ENCODE results near the gene CABLES1.

DNA sequence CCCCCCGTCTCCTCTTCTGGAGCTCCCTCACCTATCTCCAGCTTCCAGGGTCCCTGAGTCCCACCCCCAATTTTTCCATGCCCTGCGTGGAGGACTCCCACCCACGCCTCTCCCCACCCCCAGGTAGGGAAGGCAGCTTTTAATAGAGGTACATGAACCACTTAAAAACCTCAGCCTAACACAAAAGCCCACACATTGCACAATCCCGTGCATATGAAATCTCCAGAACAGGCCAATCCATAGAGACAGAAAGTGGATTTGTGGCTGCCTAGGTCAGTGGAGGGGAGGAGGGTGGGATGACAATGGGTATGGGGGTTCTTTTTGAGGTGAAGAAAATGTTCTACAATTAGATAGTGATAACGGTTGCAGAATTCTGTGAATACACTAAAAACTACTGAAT is 145.6 kb downstream of the CABLES1 start:
- TF ChIP-seq, protein P1, sequence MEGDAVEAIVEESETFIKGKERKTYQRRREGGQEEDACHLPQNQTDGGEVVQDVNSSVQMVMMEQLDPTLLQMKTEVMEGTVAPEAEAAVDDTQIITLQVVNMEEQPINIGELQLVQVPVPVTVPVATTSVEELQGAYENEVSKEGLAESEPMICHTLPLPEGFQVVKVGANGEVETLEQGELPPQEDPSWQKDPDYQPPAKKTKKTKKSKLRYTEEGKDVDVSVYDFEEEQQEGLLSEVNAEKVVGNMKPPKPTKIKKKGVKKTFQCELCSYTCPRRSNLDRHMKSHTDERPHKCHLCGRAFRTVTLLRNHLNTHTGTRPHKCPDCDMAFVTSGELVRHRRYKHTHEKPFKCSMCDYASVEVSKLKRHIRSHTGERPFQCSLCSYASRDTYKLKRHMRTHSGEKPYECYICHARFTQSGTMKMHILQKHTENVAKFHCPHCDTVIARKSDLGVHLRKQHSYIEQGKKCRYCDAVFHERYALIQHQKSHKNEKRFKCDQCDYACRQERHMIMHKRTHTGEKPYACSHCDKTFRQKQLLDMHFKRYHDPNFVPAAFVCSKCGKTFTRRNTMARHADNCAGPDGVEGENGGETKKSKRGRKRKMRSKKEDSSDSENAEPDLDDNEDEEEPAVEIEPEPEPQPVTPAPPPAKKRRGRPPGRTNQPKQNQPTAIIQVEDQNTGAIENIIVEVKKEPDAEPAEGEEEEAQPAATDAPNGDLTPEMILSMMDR (IDR thresholded peaks at IDR 0.05), result no peak
- no peak for TF ChIP-seq POLR2A (IDR thresholded peaks at IDR 0.05)

Measured in Peyer's patch (tissue), 4 donors.